ENCODE data around the gene EGFR. TPM values are rescaled to one million over a fixed set of nuclear protein-coding genes. Genes with fewer than 3 reads are reported as not detected.

EGFR gene
- polyA plus RNA-seq, 1 donor from 2014 or later = 0.22 TPM

- H3K9me3 ChIP-seq (ENCODE audit: low read length) = no peaks in the 10 kb centered on the region
Measured at GRCh38 chr7:55234408-55234807, 215.6 kb downstream of the EGFR start.

GRCh38 chr7:55235115-55235514, 216.3 kb downstream of the EGFR start:
- Histone ChIP-seq H3K4me3 (ENCODE audit: low read length) (no peak overlapping the region), H3K9me3 (ENCODE audit: low read length) (no peaks in the 10 kb centered on the region), H2AFZ (ENCODE audit: low read depth, low read length) (no peak overlapping the region), H3K9me2 (ENCODE audit: insufficient read depth, low read length) (no peaks in the 10 kb centered on the region), H3K79me2 (replicated peaks; ENCODE audit: insufficient read depth, low read length) (no peaks in the 10 kb centered on the region), H3K27ac (ENCODE audit: low read length) (no peak overlapping the region), H3K36me3 (ENCODE audit: insufficient read depth, low read length) (no peaks in the 10 kb centered on the region), H4K20me1 (ENCODE audit: insufficient read depth) (no peaks in the 10 kb centered on the region), H3K9ac (ENCODE audit: low read length) (no peak overlapping the region), H3K27me3 (ENCODE audit: insufficient read depth, low read depth, low read length) (no peaks in the 10 kb centered on the region), H3F3A (ENCODE audit: insufficient read depth, low read length, poor library complexity, severe bottlenecking) (no peaks in the 10 kb centered on the region), H3K4me2 (ENCODE audit: low read length) (no peak overlapping the region)
- TF ChIP-seq POLR2AphosphoS5 (IDR thresholded peaks at IDR 0.05) (no peak), REST (IDR thresholded peaks at IDR 0.05; ENCODE audit: borderline replicate concordance) (no peak), TAF1 (IDR thresholded peaks at IDR 0.05; ENCODE audit: low read depth) (no peak), EZH2 (IDR thresholded peaks at IDR 0.05; ENCODE audit: borderline replicate concordance, insufficient read depth, low read length, poor library complexity, severe bottlenecking) (no peak), SMC3 (conservative IDR thresholded peaks at IDR 0.05; ENCODE audit: poor library complexity) (no peak), RAD21 (conservative IDR thresholded peaks at IDR 0.05) (no peak), MXI1 (conservative IDR thresholded peaks at IDR 0.05; ENCODE audit: poor library complexity, severe bottlenecking) (no peak), EP300 (conservative IDR thresholded peaks at IDR 0.05; ENCODE audit: poor library complexity, severe bottlenecking) (no peak)

More at GRCh38 chr7:55234408-55234807, 215.6 kb downstream of the EGFR start:
- Histone ChIP-seq H3K9ac (ENCODE audit: low read length) (no peak overlapping the region), H3K4me3 (ENCODE audit: low read length) (no peak overlapping the region), H3K9me2 (ENCODE audit: insufficient read depth, low read length) (no peaks in the 10 kb centered on the region), H3K79me2 (replicated peaks; ENCODE audit: insufficient read depth, low read length) (no peaks in the 10 kb centered on the region), H3K36me3 (ENCODE audit: insufficient read depth, low read length) (no peaks in the 10 kb centered on the region), H3K27me3 (ENCODE audit: insufficient read depth, low read depth, low read length) (no peaks in the 10 kb centered on the region), H2AFZ (ENCODE audit: low read depth, low read length) (no peak overlapping the region), H3K4me2 (ENCODE audit: low read length) (no peak overlapping the region), H4K20me1 (ENCODE audit: insufficient read depth) (no peaks in the 10 kb centered on the region), H3F3A (ENCODE audit: insufficient read depth, low read length, poor library complexity, severe bottlenecking) (no peaks in the 10 kb centered on the region), H3K27ac (ENCODE audit: low read length) (no peak overlapping the region)
- TF ChIP-seq SMC3 (conservative IDR thresholded peaks at IDR 0.05; ENCODE audit: poor library complexity) (no peak), EP300 (conservative IDR thresholded peaks at IDR 0.05; ENCODE audit: poor library complexity, severe bottlenecking) (no peak), CTCF (IDR thresholded peaks at IDR 0.05; ENCODE audit: poor library complexity, severe bottlenecking) (no peak), EZH2 (IDR thresholded peaks at IDR 0.05; ENCODE audit: borderline replicate concordance, insufficient read depth, low read length, poor library complexity, severe bottlenecking) (no peak), POLR2AphosphoS5 (IDR thresholded peaks at IDR 0.05) (no peak), TAF1 (IDR thresholded peaks at IDR 0.05; ENCODE audit: low read depth) (no peak), REST (IDR thresholded peaks at IDR 0.05; ENCODE audit: borderline replicate concordance) (no peak), MXI1 (conservative IDR thresholded peaks at IDR 0.05; ENCODE audit: poor library complexity, severe bottlenecking) (no peak), RAD21 (conservative IDR thresholded peaks at IDR 0.05) (no peak)

All from neural cell (in vitro differentiated cells).